Adrenal gland (tissue), 5 donors: ENCODE results near the gene SLC39A2.

Experiments
- POLR2A ChIP-seq, 2 donors: fragments of 450-650 bp; IDR thresholded peaks; one replicate each; pipeline ENCODE4 v1.6.1; 2017; ENCODE audit warnings: antibody characterized with exemption in 2 of 2, mild to moderate bottlenecking in 2 of 2, moderate library complexity in 1 of 2
- TF ChIP-seq, protein P1 (sequence below), 6 experiments: fragments of 450-650 bp in 4 of 6; fragments of 200-600 bp in 2 of 6; sonication (generic) in 1 of 6; IDR thresholded peaks; 1 replicate in 5 of 6; 2 replicates in 1 of 6; pipeline versions ENCODE4 v1.5.1 to v1.8.0; 2016 to 2021; ENCODE audit warnings: antibody characterized with exemption in 6 of 6, mild to moderate bottlenecking in 2 of 6, moderate library complexity in 1 of 6
- donor health status: DM: no; HTN: no; CAD: no.

GRCh38 chr14:21015312-21015711, 16.2 kb downstream of the SLC39A2 start:
- TF ChIP-seq, protein P1, sequence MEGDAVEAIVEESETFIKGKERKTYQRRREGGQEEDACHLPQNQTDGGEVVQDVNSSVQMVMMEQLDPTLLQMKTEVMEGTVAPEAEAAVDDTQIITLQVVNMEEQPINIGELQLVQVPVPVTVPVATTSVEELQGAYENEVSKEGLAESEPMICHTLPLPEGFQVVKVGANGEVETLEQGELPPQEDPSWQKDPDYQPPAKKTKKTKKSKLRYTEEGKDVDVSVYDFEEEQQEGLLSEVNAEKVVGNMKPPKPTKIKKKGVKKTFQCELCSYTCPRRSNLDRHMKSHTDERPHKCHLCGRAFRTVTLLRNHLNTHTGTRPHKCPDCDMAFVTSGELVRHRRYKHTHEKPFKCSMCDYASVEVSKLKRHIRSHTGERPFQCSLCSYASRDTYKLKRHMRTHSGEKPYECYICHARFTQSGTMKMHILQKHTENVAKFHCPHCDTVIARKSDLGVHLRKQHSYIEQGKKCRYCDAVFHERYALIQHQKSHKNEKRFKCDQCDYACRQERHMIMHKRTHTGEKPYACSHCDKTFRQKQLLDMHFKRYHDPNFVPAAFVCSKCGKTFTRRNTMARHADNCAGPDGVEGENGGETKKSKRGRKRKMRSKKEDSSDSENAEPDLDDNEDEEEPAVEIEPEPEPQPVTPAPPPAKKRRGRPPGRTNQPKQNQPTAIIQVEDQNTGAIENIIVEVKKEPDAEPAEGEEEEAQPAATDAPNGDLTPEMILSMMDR (IDR thresholded peaks at IDR 0.05), result no peak
- peak in 1 of 2 donors; percentile 22 for TF ChIP-seq POLR2A (IDR thresholded peaks at IDR 0.05)
